NCI-H526 (cell line): Measurements from ENCODE around the gene ZNF185.

ENCODE experiments used
- DNase-seq, 2 experiments: peaks; one replicate each; lab custom pipeline; 2025; lab: John Stamatoyannopoulos, UW

The ZNF185 gene

DNA sequence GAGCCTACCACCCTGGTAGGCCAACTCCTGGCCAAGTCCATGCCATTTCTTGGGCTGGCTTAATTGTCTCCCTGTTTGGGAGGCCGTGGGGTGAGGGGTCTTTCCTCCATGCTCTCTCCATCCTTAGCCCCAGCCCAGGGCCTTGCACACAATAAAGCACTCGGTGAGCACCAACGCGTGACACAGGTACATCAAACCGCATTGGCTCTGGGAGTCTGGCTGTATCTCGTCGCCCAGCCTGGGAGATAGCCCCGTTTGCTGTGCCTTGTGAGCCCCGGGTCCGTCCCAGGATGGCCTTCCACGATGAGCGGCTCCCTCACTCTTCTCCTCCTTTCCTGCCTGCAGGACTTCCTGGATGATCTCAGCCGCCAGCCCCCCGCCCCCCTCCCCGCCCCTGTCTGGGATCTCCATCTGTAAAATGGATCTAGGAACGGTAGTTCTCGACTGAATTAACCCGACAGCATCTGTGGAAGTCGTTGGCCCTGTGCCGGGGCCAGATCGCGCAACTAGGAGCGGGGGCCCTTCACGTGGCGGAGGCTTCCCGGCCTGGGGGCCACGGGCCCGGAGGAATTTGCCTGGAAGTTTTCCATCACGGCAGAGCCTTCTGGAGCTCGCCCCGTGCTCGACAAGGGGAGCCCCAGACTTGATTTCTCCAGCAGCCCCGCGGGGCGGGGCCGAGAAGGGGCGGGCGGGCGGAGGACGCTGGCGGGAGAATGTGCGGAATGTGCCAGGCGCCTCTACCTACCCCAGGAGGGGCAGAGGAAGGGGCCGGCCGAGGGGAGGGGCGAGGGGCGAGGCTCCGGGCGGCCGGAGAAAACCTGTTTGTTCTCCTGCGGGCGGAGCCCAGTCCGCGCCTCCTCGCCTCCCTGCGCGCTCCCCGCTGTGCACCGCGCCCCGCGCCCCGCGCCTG, at the start of gene ZNF185:
TSS of gene ZNF185 (plus strand) at position 846 of the 910 bp plus-strand sequence. CDS start 16,423 bp downstream, outside the sequence.
- peak in 1 of 2 experiments; percentile 72 for DNase-seq

DNA sequence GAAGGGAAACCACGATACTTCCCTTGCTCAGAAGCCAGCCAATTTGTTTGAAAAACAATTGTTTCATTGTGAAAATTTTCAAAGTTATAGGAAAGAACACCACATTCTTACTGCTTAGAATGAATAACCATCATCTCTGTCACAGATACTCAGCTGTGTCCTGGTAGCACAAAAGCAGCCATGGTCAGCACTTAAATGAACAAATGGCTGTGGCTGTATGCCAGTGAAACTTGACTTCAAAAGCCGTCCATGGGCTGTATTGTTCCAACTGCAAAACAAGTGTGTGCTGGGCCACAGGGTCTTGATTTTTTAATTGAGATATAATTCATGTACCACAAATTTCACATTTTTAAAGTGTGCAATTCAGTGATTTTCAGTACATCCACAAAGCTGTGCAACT, 47.4 kb upstream of the ZNF185 start:
- no peak for DNase-seq

DNA sequence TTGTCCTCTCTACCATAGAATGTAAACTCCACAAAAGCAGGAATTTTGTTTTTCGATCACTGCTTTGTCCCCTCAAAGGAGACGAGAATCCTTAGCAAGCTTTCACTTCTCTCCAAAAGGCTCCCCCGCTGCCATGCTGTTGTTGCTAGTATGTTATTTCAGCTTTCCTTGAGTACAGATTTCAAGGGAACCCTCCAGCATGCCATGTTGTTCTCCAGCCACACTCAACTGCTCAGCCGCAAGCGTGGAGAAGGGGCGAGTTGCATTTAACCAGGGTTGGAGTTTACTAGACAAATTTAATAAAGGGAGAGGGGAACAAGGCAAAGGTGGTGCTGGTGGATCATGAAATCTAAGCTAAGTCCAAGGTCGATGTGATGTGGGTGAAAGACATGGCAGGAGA, 43.9 kb upstream of the ZNF185 start:
- DNase-seq: no peak

DNA sequence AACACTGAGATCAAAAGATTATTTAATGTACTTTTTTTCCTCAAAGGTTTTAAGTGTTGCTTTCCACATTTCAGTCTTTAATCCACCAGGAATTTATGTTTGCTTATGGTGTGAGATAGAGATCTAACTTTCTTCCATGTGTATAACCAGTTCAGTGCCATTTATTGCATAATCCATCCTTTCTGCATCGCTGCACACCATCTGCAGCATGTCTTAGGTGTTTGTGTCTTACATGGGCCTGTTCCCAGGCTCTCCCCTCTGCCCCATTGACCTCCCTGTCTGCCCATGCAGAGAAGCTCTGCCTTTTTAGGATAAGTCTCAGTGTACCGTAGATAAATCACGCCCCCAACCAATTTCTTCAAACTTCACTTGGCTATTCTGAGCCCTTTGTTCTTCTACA, 36.8 kb upstream of the ZNF185 start:
- DNase-seq: no peak

DNA sequence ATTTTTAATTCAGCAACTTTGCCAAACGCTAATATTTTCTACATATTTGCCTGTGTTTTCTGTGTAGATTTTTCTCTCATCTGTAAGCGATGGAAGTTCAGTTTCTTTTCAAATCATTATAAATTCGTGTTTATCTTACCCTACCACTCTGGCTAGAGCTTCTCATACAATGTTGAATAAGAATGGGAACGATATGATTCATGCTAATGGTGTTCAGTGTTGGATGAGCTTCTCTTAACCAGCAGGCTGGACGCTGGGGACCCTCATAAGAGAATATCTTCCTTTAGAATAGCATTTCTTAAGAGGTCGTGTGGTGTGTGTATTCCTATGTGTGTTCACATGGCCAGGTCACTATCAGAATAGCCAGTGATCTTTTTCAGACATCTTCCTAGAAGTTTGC, 36.0 kb upstream of the ZNF185 start:
- DNase-seq: no peak

DNA sequence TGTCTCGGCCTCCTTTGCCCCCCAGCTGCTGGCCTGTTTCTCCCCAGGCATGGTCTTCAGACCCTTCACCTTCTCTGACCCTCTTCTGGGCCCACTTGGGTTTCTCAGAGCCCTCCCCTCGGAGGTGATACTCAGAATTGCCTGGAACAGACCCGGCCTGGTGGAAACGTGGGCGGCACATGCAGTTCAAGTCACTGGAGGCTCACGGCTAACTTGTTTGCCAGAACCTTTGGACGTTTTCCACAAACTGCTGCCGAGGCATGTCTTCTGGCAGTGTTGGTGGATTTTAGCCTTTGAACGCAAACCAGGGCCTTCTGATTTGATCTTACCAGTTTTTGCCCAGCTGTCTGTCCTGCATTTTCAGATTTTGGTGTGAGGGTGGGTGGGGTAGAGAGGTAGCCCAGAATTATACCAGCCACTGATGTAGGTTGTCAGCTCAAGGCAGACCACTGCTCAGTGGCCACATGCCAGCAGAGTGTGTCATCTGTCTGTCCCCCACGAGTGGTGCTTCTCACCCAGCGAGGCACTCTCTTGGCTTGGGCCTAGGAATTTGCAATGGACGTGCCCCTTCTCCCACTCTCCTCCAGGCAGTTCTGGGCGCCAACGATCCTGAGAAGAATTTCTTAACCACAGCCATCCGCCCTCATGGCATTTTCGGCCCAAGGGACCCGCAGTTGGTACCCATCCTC, 32.5 kb upstream of the ZNF185 start:
- DNase-seq: no peak

DNA sequence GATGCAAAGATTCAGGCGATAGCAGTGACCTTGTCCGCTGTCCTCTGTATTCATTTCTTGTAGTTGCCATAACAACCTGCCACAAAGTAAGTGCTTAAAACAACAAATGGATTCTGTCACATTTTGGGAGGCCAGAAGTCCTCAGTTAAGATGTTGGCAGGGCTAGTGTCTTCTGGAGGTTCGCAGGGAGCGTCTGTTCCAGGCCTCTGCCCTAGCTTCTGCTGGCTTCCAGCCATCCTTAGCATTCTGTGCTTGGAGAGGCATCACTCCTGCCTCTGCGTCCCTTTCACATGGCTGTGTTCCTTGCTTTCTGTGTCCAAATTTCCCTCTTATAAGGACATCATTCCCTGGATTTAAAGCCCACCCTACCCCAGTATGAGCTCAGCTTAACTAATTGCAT, 31.5 kb upstream of the ZNF185 start:
- DNase-seq: no peak

DNA sequence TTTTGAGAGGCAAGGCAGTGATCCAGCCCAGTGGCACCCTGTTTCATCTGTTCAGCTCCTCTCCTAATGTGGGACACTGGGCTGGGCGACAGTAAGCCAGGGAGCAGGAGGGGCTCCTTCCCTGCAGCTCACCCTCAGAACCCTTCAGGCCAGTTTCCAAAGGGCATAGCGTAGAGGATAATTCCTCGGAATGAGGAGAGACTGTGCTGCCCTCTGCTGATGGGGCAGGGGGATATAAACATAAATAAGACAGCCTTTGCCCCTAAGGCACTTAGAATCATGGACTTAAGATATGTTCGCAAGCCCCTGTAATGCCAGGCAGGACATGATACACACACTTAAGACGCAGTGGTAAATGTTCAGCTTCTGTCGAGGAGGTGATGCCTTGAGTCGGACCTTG, 27.9 kb upstream of the ZNF185 start:
- no peak for DNase-seq

DNA sequence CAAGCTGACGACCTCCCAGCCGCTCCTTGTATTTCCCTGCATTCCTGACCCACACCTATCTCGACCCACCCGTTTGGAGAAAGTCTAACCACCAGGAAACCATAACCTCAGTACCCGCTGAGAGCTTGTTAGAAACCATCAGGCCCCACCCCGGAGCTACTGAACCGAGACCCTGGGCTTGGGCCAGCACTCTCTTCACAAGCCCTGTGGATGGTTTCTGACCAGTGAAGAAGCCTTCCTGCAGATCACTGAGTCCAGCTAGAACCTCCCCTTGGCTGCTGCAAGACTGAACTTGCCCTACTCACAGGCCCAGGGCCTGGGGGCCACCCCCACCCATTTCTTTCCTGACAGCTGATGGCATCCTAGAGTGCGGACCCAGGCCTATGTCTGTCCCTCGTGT, 26.6 kb upstream of the ZNF185 start:
- no peak for DNase-seq

DNA sequence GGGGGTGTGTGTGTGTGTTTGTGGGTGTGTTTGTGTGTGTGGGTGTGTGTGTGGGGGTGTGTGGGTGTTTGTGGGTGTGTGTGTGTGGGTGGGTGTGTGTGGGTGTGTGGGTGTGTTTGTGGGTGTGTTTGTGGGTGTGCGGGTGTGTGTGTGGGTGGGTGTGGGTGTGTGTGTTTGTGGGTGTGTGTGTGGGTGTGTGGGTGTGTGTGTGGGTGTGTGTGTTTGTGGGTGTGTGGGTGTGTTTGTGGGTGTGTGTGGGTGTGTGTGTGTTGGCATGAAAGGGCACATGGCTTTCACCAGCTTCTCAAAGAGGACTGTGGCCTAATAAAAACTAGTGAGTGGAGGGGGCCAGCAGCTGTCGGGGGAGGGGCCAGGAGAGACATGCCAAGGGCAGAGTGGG, 25.3 kb upstream of the ZNF185 start:
- no peak for DNase-seq

DNA sequence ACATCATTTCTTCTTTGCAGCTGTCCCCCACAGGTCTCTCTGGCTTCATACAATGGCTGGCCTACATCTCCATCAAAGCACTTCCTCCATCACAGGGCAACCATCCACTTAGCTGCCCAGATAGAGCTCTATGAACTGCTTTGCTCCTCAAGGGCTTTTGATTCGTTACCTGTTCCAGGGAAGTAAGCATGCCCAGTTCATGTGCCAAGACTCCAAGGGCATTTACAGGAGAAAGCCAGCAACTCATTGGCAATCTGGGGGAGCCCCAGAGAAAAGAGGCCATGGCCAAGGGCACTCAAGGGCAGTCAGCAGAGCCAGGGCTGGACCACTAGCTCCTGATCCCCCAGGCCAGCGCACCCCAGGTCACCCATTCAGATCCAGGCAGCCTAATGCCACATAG, 24.5 kb upstream of the ZNF185 start:
- DNase-seq: no peak

DNA sequence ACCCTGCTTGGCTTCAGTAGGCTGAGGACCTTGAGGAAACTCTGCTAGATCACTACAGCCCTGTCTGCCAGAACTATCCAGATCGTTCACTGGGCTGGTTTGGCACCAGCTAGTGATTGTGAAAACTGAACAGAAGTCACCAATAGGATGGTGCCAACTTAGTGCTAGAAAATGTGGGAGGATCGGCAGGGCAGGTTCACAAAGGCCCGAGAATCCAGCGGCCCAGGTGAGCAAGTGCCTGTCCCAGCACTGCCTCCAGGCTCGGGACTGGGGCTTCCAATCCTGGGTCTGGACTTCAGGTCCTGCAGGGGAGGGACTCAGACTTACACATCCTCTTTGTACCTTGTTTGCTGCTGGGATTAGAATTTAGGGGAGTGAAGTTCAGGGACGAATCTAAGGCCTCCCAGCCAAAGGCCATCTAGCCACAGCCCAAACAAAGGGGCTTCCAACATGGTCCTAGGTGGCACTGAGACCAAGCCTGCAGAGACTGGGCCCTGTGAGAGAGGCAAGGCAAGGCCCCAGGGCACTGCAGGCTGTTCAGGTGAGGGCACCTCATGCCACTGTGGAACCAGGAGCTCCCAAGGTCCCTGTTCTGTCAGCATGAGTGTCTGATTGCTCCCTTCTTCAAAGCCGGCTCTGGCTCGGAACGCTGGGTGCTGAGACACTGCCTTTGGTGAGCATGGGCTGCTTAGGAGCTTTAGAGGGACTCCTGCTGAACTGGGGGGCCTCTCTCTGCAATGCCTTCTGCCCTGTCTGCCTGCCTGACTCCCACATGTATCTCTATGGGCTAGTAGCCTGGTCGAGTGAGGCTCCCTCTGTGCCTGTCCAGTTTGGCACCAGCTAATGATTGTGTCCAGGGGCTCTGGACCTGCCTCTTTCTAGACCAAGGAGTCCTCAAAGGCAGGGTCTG, 20.7 kb upstream of the ZNF185 start:
- DNase-seq: no peak

DNA sequence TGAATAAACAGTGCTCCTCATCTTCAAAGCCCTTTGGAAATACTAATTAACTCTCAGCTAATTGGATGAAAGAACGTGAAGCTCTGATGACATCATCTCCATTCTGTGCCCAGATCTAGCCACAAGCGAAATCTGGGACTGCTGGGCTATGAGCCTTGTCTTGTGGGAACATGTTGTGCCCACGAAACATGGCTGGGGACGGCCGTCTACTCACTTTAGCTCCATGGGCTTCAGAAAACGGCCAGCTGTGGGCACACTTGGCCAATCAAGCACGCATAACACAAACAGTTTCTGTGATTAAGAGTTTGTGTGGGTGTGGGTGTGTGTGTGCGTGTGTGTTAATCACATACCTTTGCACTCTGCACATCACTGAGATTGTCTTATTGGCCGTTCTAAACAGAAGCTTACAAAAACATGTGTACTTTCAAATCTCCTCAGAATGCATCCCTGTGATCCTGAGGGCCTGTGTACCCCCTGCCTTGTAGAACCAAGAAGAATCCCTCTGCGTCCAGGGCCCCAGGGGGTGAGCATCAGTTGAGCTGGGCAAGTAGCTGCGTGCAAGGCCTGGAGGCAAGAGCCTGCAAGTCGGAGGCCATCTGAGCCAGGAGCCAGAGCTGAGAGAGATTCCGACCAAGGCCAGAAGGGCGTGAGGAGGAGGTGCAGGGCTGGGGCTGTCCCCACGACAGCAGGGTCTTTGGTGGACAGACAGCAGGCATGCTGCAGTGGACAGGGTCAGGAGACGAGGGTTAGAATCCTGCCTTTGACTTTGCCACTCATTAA, 18.7 kb upstream of the ZNF185 start:
- no peak for DNase-seq

DNA sequence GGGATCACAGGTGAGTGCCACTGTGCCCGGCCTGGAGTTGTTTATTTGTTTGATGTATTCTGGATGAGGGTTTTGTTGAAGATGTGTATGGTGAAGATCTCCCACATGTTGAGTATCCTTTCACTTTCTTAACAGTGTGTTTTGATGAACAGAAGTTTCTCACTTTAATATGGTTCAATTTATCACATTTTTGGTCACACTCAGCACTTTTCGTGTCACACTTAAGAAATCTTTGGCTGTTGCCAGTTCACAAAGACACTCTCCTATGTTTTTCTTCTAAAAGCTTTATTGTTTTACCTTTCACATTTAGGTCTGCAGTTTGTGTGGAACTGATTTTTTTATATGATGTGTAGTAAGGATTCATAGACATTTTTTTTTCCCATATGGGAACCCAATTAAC, 16.6 kb upstream of the ZNF185 start:
- no peak for DNase-seq

DNA sequence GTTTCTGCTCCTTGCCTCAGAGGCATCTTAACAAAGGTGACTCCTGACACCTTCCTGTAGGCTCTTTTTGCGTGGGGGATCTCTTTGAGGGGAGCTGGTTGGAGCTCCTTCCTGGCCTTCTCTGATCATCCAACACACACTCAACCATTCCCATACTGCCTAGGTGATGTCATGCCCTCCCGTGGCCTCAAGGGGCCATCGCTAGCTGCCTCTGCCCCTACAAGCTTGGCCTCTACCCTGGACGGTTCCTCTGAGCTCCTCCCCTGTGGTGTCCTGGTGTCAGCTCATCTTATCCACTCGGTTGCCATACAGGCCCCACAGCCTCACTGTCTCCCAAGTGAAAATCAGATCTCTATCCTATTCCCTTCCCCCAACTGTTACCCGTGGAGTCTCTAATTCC, 13.7 kb upstream of the ZNF185 start:
- no peak for DNase-seq

DNA sequence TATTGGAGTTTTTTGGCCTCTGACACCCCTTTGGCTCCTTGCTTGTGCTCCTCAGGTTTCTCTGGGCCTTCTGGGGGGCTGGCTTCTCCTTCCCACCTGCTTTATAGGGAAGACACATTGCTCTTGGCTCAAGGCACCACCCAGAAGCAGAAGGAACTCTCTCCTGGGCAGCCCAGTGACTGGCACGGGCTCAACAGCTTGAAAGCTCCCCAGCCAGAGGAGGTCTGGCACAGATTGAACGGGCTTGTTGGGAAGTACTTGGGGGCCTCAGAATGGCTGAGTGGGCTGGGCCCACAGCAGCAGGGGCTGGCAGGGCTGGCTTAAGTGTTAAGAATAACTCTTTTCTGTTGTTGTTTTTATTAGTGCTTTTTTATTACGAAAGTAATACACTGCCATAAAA, 11.2 kb upstream of the ZNF185 start:
- DNase-seq: no peak

DNA sequence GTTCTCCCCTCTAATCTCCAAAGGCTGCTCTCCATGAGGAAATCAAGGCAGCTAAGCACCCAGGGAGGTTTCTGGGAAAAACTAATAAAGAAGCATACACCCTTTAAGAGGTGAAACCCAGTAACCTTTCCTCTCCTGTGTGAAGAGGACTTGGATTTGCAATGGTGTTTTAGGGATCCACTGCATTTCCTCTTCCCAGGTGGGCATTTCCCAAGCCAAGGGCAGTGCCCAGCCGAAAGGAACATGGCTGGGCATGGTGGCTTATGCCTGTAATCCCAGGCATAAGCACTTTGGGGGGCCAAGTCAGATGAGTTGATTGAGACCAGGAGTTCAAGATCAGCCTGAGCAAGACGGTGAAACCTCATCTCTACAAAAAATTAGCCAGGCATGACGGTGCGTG, 5.4 kb upstream of the ZNF185 start:
- DNase-seq: no peak

DNA sequence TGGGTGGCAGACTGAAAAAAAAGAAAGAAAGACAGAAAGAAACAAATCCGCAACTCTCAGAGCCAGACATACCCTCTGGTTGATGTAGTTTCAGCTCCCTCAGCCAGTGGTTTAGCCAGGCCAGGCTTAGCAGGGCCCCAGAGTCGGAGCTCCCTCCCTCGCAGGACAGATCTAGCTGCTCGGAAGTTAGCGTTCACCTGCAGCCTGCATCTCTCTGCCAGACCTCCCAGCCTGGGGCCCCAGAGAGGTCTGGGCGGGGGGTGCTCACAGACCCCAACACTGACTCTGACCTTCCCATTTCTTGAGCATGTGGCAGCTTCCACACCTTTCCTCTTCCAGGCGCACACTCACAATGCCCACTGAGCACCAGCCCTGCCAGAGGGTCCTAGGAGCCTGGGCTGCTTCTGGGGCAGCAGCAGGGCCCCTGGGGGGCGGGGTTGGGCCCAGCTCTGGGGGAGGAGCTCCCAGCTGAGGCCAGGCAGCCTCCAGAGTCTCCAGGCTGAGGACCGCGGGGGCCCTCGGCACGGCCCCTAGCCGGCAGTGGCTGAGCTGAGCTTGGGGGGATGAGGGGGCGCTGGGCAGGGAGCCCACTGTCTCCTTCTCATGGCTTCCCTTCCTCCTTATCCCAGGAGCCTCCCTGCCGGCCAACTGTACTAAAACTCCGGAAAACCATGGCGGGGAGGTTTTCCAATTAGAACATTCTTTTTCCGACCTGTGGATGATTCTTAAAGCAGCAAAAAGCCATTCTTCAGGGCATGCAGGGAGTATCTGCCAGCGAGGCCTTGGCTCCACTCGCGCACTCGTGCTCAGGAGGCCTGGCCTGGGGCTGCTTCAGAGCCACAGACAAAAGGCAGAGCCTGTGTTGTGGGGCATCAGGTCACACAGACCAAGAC, 4.6 kb upstream of the ZNF185 start:
- DNase-seq: no peak

DNA sequence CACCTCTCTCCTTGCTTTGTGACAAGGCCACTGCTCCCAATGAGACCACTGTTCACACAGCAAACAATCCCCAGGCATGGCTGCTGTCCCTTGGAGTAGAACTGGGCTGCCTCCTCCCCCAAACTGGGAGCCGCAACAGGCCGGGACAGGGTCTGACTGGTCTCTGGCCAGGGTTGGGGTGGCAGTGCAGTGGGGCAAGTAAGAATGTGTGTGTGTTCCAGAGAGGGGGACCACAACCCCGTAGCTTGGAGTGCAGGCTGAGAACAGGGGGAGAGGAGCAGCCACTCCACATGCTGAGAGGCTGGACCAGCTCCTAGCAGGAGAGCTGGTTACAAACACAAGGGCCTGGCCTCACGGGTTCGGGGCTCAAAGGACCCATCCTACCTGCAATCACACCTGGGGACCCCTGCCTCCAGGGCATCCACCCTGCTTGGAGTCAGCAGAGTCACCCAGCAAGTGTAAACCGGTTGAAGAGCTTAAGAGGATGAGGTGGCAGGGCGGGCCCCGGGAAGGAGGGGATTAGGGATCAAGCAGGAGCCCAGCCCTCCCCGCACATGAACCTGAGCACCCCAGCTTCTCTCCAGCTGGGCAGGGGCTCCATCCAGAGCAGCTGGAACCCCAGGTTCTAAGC, 3.8 kb upstream of the ZNF185 start:
- DNase-seq: no peak

DNA sequence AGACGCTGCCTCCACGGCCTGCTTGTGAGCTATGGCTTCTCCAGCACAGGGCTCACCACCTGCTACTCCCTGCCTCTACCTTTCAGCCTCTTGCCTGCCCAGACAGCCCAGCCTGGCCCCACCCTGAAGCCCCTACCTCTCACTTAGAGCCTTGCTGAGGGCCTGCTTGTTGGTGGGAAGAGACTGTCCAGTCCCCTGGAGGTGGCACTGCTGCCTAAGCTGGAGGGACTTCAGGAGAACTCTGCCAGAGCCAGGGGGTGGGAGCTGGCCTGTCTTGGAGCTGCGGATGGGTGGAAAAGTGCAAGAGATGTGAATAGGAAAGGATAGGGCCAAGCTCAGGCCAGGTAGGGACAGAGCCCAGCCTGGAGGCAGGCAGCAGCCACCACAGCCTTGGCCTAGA, 2.7 kb upstream of the ZNF185 start:
- DNase-seq: no peak
